Pons (tissue), 1 donor: Measurements from ENCODE around the gene CFAP99.

Experiments used
- DNase-seq: peaks from one replicate; pipeline ENCODE4 v3.0.0-alpha.2; 2016; ENCODE audit warnings: low spot score

CFAP99 gene

GRCh38 chr4:2503809-2504208 is 85.1 kb downstream of the CFAP99 start:
- no peak for DNase-seq

- DNase-seq = no peak
Observed at GRCh38 chr4:2507259-2507658, 88.5 kb downstream of the CFAP99 start.

- no peak for DNase-seq
Observed at GRCh38 chr4:2507855-2508254, 89.1 kb downstream of the CFAP99 start.

- no peak for DNase-seq
Observed at GRCh38 chr4:2510351-2511259, 91.8 kb downstream of the CFAP99 start.

- no peak for DNase-seq
Observed at GRCh38 chr4:2511645-2512131, 92.9 kb downstream of the CFAP99 start.
